ENCODE results near the gene POLR1E.
"Not testable (repeated sequence)": the region's sequence is repeated elsewhere in the genome, so short reads cannot be mapped to it uniquely, and the experiment has no call there.

Gene POLR1E

DNA sequence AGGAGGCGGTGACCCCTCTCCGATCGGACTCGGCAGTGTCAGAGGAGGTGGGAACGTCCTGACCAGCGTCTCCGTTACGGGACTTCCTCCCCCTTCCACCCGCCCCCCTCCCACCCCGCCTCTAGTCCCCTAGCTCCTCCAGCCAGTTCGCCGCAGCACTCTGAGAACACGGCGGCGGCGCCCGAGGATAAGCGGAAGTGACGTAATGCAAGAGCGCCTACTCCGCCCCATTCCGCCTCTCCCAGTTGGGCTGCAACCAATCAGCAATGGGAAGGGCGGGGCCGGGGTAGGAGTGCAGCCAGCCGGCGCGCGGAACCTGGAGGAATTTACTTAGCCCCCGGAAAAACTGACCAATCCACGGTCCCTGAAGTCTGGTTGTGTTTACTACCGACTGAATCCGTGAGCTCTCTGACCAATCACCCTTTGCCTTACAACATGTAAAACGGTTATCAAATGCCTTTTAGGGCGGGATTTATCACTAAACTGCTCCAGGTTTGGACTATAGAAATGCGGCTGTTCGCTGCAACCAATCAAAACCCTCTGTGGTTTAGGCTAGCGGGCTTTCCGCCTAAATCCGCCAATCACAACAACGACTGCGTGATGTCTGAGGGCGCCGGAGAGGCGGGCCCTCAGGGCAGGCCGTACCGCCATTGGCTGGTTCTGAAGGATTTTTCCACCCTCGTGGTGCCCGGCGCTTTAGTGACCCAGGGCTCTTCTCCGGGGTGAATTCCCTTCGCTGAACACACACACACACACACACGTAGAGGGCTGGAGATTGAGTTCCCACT is 20.3 kb upstream of the POLR1E start, which contains the start of gene ZBTB5:
Gene ZBTB5 (minus strand): TSS at position 202 of the 788 bp plus-strand sequence. CDS start 22,899 bp downstream, outside the sequence.
- DNase-seq, result peak; percentile 99

DNA sequence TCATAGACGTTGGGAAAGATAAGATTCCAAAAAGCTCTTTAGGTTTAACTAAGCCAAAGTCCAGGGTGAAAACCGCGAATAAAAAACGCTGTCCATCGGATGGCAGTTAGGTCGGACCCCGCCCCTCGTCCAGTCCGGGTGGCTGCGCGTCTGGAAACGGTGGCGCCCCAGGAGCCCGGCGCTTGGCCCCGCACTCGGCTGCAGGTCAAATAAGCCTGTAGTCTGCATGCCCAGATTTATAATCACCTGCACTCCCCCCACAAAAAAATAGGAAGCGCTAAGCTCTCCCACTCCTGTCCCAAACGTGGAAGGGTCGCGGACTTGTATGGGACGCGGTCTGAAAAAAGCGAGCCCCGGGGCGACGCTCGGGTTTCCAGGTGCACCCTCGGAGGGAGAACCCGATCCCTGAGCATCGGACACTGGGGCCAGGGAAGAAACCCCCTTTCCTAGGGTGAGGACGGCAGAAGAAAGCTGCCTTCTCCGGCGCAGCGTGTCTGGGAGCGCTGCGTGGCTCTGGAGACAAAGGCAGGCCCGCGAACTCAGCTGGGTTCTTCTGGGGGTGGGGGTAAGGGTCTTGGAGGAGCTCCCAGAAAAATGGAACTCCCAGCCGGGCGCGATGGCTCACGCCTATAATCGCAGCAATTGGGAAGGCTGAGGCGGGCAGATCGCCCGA is 19.6 kb upstream of the POLR1E start:
- peak; percentile 16 for DNase-seq

DNA sequence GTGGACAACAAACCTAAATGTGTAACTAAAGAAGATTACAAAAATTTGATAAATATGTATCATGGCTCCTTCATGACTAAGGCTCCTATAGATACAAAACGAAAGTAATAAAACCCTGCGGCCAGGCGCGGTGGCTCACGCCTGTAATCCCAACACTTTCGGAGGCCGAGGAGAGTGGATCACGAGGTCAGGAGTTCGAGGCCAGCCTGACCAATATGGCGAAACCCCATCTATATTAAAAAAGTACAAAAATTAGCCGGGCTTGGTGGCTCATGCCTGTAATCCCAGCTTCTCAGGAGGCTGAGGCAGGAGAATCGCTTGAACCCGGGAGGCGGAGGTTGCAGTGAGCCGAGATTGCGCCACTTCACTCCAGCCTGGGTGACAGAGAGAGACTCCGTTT is 18.2 kb upstream of the POLR1E start:
- DNase-seq, result not testable (repeated sequence)

DNA sequence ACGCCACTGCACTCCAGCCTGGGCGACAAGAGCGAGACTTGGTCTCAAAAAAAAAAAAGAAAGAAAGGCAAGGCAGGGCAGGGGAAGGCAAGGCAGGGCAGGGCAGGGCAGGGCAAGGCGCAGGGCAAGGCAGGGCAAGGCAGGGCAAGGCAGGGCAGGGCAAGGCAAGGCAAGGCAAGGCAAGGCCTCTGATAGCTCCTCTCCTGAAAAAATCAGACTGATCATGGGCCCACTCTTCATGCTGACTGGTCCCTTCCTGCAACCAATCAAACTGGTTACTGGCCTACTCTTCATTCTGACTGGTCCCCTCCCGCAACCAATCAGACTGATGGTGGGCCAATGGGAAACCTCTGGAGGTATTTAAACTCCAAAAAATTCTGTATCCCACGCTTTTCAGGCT is 17.1 kb upstream of the POLR1E start:
- DNase-seq, result no peak

DNA sequence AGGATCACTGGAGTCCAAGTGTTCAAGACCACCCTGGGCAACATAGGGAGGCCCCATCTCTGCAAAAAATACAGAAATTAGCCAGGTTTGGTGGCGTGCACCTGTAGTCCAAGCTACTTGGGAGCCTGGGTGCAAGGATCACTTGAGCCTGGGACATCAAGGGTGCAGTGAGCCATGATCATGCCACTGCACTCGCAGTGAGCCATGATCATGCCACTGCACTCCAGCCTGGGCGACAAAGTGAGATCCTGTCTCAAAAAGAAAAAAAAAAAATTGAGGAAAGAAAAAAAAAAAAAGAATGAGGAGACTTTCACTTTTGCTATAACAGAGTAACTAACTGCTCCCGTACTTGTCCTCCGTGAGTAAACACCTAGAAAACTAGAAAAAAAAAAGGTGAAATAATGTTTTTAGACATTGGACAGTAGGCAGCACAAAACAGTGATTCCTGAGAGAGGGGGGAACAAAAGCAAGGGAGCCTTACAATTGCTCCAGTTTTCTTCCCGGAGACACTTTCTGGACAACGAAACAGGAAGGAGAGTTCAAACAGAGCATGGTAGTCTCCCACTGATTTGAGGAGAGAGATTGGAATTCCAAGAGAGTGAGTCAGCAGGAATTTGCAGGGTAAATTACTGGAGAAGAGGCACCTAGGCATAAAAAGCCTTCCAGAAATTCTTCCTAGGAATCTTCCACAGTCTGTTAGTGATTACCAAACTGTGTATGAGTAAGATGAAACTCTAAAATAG is 13.6 kb upstream of the POLR1E start:
- DNase-seq, result no peak

DNA sequence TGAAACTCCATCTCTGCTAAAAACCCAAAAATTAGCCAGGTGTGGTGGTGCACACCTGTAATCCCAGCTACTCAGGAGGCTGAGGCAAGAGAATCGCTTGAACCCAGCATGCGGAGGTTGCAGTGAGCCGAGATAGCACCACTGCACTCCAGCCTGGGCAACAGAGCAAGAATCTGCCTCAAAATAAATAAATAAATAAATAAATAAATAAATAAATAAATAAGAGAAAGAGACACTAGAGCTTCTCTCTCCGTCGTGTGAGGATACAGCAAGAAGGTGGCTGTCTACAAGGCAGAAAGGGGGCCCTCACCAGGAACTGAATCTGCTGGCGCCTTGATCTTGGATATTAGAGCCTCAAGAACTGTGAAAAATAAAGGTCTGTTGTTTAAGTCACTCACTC is 11.8 kb upstream of the POLR1E start:
- DNase-seq, result not testable (repeated sequence)

DNA sequence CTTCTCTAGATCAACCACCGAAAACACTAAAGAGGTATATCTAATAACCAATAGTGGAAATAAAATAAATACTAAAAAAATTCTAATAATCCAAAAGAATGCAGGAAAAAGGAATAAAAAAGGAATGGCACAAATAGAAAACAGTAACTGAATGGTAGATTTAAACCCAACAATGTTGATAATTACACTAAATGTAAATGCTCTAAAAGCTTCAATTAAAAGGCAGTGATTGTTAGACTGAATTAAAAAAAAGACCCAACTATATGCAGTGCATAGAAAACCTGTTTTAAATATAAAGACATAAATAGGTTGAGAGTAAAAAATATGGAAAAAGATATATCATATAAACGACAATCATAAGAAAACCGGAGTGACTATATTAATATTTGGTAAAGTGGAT is 11.3 kb upstream of the POLR1E start:
- no peak for DNase-seq

DNA sequence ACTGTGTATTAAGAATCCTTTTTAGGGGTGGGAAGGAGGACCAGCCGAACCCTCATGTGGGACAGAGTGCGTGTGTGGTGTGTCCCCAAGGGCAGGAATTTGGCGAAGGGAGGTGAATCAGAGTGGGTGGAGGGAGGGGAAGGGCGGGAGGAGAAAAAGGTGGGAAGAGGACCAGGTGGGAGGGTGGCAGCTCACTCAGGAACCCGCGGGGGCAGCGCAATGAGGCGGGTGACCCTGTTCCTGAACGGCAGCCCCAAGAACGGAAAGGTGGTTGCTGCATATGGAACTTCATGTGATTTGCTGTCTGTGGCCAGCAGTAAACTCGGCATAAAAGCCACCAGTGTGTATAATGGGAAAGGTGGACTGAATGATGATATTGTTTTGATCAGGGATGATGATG is 8.8 kb upstream of the POLR1E start:
- DNase-seq, result no peak

DNA sequence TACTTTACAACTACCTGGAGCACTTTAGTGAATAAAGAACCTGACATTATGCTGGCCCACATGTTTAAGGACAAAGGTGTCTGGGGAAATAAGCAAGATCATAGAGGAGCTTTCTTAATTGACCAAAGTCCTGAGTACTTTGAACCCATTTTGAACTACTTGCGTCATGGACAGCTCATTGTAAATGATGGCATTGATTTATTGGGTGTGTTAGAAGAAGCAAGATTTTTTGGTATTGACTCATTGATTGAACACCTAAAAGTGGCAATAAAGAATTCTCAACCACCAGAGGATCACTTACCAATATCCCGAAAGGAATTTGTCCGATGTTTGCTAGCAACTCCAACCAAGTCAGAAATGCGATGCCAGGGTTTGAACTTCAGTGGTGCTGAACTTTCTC is 8.3 kb upstream of the POLR1E start:
- DNase-seq, result not testable (repeated sequence)

DNA sequence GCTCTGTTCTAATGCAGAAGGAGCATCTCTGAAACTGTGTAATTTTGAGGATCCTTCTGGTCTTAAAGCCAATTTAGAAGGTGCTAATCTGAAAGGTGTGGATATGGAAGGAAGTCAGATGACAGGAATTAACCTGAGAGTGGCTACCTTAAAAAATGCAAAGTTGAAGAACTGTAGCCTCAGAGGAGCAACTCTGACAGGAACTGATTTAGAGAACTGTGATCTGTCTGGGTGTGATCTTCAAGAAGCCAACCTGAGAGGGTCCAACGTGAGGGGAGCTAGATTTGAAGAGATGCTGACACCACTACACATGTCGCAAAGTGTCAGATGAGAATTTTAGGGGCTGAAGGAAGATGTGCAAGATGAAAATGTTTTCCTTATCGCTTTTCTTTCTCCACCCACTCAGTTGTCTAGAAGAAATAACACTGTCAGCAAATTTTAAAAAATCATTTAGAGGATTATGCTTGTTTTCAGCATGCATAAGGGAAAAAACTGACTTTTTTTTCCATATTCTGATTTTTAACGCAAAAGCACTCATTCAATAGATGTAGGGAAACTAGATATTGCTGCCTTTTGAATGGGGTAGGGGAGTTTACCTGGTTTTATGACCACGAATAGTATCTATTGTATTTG is 7.6 kb upstream of the POLR1E start:
- not testable (repeated sequence) for DNase-seq

DNA sequence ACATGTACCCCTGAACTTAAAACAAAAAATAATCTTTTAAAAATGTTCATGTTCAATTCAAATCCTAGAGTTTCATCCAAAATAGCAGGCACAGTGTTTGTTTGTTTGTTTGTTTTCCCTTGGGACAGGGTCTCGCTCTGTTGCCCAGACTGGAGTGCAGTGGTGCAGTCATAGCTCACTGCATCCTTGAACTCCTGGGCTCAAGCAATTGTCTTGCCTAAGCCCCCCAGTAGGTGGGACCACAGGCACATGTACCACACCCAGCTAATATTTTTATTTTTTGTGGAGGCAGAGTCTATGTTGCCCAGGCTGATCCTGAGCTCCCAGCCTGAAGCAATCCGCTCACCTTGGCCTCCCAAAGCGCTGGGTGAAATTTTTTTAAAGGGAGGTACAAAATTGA is 5.0 kb upstream of the POLR1E start:
- no peak for DNase-seq

DNA sequence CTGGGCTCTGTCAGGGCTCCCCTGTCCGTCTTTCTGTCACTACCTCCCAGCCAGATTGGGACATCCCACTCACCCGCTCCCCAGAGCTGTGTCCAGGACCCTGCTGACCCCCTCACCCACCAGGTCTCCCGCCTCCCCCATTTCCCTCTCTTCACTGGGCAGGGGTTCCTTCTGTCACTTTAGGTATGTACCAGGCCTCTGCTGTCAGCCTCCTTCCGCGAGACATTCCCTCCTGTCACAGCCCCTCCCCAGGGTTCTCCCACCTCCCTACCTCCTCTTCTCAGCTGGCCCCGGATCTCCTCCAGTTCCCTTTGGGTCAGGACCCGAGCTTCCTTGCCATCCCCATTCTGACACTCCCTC is 488 bp downstream of the POLR1E start:
- no peak for DNase-seq

DNA sequence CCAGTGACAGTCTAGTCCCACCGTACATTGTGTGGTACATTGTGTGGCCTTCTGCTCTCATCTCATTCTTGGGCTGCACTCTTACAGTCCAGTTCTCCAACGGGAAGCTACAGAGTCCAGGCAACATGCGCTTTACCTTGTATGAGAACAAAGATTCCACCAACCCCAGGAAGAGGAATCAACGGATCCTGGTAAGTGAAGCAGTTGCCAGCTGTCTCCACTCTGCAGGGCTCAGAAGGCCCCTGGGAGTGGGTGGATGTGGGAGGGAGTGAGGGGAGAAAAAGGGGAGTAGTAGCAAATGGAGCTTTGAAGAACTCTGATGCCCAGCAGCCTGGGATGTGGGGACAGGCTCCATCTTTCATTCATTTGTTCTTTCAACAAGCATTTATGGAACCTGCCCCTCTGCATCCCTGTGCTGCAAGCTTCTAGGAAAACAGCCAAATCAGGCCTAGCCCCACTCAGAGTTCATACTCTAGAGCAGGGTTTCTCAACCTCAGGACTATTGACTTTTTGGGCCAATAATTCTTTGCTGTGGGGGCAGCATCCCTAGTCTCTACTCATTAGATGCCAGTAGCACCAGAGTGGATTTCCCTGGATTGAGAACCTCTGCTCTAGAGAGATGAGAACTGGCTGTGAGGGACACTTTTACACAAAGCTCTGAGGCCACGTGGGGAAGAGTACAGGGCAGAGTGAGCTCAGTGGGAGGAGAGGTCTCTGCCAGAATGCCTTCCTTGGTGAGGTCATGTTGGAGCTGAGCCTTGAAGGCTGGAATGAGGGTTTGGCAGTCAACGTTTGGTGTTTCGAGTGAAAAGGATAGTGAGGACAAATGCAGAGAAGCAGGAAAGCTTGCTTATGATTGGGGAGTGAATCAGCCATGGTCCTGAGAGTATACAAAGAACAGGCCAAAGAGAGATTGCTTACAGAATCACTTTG is 1.1 kb downstream of the POLR1E start:
- DNase-seq, result no peak

DNA sequence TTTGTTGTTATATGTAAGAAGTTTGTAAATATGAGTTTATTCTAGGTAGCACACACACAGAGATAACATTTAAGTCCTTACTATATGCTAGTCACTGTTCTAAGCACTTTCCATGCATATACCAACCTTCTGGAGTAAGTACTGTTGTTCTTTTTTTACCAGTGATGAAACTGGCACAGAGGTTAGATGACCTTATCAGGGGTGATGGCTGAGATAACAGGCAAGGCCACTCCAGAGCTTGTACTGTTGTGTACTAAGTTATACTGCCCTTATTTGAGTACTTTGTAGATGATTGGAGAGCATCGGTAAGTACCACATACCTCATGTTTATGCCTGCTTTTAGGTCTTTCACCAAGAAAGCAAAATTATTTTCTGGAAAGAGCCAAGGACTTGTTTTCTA is 6.2 kb downstream of the POLR1E start:
- DNase-seq, result no peak

DNA sequence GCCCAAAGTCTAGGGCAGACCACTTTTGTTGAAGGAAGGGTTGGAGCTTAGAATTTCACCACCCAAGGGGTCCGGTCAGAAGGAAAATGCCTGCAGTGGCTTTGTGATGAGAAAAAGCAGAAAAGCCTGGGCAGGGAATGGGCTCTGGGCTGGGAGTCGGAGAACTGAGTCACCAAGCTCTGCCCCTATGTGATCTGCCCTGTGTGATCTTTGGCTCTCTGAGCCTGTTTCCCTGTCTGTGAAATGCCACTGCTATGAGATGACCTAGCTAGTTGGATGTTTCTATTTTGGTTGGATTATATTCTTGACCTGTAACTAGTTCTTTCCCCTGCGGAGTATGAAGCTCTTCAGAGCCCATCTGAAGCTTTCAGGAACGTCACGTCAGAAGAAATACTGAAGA is 9.8 kb downstream of the POLR1E start:
- no peak for DNase-seq

DNA sequence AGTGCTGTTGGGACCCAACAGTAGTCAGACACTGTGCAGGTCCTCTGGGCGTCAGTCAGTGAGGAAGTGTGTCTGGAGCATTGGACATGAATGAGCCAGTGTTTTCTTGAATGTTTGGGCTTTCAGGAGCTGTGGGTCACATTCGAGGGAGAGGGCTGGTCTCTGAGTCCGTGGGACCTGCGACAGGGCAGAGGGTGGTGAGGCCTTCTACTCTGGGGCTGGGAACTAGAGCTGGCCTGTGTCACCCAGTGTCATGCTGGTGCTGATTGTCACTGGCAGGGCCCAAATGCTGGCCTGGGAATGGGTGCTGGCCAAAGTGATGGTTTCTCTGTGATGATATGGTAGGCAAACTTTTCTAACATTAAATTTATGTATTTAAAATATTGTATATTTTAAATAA is 10.3 kb downstream of the POLR1E start:
- DNase-seq, result no peak

DNA sequence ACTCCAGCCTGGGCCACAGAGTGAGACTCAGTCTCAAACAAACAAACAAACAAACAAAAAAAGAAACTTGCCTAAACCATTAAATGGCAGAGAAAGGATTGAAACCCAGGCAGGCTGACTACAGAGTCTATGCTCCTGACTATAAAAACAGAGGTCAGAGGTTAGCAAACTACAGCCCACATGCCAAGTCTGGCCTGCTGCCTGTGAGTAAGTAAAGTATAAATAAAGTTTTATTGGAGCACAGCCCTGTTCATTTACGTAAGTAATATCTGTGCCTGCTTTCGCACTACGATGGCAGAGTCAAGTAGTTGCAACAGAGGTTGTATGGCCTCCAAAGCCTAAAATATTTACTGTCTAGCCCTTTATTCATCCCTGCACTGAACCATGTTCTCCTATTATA is 11.6 kb downstream of the POLR1E start:
- no peak for DNase-seq

DNA sequence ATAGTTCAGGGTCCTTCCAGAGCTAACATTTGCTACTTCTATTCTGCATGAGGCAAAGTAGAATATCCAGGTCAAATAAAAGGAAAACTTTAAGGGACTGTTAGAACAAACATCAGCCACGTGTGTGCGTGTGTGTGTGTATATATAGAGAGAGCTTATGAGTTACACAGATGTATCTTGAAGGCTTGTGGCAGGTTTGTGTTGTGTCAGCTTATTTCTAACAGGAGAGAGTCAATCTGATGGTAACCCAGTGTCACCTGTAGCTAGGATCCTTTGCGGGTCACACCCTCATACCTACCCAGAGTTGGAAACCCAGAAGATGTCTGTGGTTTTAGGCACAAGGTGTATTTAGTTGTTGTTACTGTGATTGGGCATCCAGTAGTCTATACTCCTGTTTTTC is 12.7 kb downstream of the POLR1E start:
- DNase-seq, result no peak

DNA sequence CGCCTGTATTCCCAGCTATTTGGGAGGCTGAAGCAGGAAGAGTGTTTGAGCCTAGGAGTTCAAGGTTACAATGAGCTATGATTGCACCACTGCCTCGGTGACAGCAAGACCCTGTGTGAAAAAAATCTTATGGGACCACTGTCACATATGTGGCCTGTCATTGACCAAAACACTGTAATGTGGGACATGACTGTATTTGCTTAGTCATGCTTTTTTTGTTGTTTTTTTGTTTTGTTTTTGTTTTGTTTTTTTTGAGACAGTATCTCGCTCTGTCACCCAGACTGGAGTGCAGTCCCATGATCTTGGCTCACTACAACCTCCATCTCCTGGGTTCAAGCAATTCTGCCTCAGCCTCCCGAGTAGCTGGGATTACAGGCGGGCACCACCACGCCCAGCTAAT is 13.5 kb downstream of the POLR1E start:
- no peak for DNase-seq

DNA sequence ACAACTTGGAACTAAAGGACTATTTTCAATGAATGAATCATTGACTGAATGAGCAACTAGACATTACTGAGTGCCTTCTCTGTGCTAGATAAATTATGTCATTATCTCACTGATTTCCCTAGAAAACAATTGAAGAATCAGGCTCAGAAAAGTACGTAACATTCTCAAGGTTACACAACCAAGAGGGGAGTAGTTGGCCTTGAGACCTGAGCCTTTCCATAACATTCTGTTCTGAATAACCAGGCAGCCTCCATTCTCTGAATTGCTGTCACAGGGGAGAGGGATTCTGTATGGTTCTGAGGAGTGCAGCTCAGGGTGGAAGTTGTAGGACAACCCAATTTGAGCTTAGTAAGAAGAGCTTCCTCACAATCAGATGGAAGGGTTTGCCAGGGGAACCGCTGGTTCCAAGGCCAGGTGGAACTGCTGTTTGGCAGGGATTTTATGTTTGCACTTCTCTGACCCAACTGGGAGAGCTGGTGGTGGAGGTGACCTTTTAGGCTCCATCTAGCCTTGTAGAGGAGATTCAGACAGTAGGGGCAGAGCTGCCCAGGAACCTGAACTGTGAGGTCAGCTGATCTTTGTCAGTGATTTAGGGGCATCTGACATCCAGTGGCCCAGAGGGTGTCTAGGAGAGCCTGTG is 16.3 kb downstream of the POLR1E start:
- DNase-seq, result no peak

DNA sequence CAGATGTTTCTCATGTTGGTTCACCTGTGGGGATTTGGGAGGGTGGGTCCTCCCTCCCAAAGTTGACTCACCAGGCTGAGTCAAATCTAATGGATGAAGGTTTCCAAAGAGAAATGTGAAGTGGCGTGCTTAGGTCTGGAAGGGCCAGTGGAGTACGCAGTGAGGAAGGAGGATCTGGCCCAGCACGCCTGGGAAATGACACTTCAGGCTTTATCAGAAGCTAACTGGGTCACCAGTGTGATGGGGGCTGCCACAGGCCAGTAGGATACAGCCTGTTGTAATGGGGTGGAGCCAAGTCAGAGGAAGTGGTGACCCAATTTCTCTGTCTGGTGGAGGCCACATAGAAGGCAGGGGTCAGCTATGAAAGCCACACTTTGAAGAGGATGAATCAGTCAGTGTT is 18.0 kb downstream of the POLR1E start:
- peak; percentile 74 for DNase-seq

DNA sequence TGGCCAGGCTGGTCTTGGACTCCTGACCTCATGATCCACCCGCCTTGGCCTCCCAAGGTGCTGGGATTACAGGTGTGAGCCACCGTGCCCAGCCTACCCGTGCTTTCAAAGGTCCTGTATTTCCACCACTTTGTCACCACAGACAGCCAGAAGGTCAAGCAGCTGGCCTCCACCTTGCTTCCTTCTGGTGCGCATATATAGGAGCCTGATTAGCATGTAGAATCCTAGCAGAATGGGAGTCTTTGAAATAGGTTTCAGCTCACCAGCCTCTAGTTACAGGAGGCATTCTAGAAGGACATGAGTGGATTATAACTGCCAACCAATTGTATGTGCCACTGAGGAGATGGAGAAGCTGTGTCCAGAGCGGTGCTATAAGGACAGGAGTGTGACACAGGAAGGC is 18.9 kb downstream of the POLR1E start:
- DNase-seq, result no peak
